Measurements from ENCODE around the gene GTF2A1.
A peak's percentile ranks its signal among the peaks of the same experiment; 100 is the strongest.
"Not testable (repeated sequence)": the region's sequence is repeated elsewhere in the genome, so short reads cannot be mapped to it uniquely, and the experiment has no call there.

GTF2A1 gene

GRCh38 chr14:81220830-81221578, at the start of gene GTF2A1:
TSS of gene GTF2A1 (minus strand) at chr14:81220959. CDS start at chr14:81220518, 441 bp downstream.
- peak; percentile 79 for ATAC-seq
- DNase-seq: peak; percentile 94

GRCh38 chr14:81269979-81270375, 49.2 kb upstream of the GTF2A1 start:
- ATAC-seq: no peak
- DNase-seq: no peak

- DNase-seq (no peak), ATAC-seq (peak; percentile 69)
These were observed 48.6 kb upstream of the GTF2A1 start for GRCh38 chr14:81269100-81269978.

- DNase-seq (no peak), ATAC-seq (no peak)
These were observed 47.3 kb upstream of the GTF2A1 start for GRCh38 chr14:81268016-81268416.

- ATAC-seq: no peak
- DNase-seq: no peak
These were observed 44.9 kb upstream of the GTF2A1 start for GRCh38 chr14:81265636-81266169.

- DNase-seq (no peak), ATAC-seq (no peak)
These were observed 43.9 kb upstream of the GTF2A1 start for GRCh38 chr14:81264671-81265070.

- ATAC-seq: no peak
- DNase-seq: no peak
These were observed 43.1 kb upstream of the GTF2A1 start for GRCh38 chr14:81263777-81264410.

GRCh38 chr14:81261176-81261575, 40.4 kb upstream of the GTF2A1 start:
- no peak for ATAC-seq
- DNase-seq: no peak

GRCh38 chr14:81260732-81261131, 40.0 kb upstream of the GTF2A1 start:
- ATAC-seq: no peak
- no peak for DNase-seq

GRCh38 chr14:81256289-81256960, 35.7 kb upstream of the GTF2A1 start:
- ATAC-seq (peak; percentile 55), DNase-seq (no peak)

- ATAC-seq (no peak), DNase-seq (no peak)
These were observed 31.5 kb upstream of the GTF2A1 start for GRCh38 chr14:81252278-81252677.

GRCh38 chr14:81247271-81247766, 26.6 kb upstream of the GTF2A1 start:
- ATAC-seq (no peak), DNase-seq (no peak)

- ATAC-seq: peak; percentile 32
These were observed 25.9 kb upstream of the GTF2A1 start for GRCh38 chr14:81246461-81247270.

GRCh38 chr14:81245771-81246170, 25.0 kb upstream of the GTF2A1 start:
- DNase-seq: no peak
- ATAC-seq: no peak

More at GRCh38 chr14:81246461-81247270, 25.9 kb upstream of the GTF2A1 start:
- no peak for DNase-seq

- not testable (repeated sequence) for ATAC-seq, DNase-seq
These were observed 23.7 kb upstream of the GTF2A1 start for GRCh38 chr14:81244431-81244830.

- ATAC-seq (no peak), DNase-seq (no peak)
These were observed 22.7 kb upstream of the GTF2A1 start for GRCh38 chr14:81243499-81243898.

GRCh38 chr14:81236849-81237248, 16.1 kb upstream of the GTF2A1 start:
- not testable (repeated sequence) for ATAC-seq, DNase-seq

GRCh38 chr14:81236138-81236537, 15.4 kb upstream of the GTF2A1 start:
- no peak for ATAC-seq
- DNase-seq: no peak

- no peak for ATAC-seq
- DNase-seq: no peak
These were observed 14.3 kb upstream of the GTF2A1 start for GRCh38 chr14:81235096-81235495.

GRCh38 chr14:81234278-81234677, 13.5 kb upstream of the GTF2A1 start:
- no peak for ATAC-seq
- DNase-seq: no peak

- DNase-seq: no peak
- no peak for ATAC-seq
These were observed 12.9 kb upstream of the GTF2A1 start for GRCh38 chr14:81233615-81234014.

Data from stimulated activated naive CD8-positive, alpha-beta T cell treated with anti-CD3 and anti-CD28 coated beads, Interleukin-15, Interleukin-2, amounts not matched to agents 100 U/mL and 50 U/mL, for 24 hours (primary cell).